Measurements from ENCODE around the gene PPP2R2C.
A peak's percentile ranks its signal among the peaks of the same experiment; 100 is the strongest.

Gene PPP2R2C

DNA sequence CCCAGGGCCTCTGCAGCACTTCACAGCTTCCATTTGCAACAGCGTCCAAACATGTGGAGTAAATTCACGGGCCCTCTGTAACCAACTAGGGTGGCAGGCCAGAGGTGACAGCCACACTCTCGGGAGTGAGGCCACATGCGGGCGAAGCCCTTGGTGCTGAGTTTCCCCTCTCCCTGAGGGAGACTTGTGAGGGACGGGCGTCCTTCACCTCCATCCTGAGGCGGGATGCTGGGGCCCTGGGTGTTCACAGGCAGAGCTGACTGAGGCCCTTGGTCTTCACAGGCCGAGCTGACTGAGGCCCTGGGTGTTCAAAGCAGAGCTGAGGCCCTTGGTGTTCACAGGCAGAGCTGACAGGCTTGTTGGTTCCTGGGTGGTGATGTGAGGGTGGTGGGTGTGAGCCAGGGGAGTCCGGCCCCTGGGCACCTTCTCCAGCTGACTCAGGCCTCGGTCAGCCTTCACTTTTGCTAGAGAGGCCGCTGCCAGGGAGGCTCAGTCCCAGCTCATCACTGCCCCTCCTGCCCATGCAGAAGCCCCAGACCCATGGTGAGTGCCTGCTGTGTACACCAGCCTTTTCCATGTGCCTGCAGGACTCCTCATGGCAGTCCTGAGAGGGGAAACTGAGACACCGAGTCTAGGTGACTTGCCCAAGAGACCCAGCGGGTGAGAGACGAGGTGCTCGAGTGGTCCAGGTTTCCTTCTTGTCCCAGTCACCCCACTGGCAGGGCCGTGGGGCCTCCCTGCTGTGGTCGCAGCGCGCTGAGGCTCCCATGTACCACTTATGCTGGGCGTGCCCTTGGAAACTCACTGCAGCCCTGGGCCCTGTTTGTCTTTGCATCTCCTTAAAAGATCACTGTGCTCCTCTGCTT is 194.2 kb downstream of the PPP2R2C start:
- H3K36me3 ChIP-seq (ENCODE audit: insufficient read depth, low read length): no peaks in the 10 kb centered on the region
- H3K79me2 ChIP-seq (ENCODE audit: insufficient read depth, low read length): no peaks in the 10 kb centered on the region
- H2AFZ ChIP-seq (ENCODE audit: low read length): no peak overlapping the region
- peak overlapping the region; percentile 30 for H3K9ac ChIP-seq (ENCODE audit: low read depth, low read length, poor library complexity, severe bottlenecking)
- no peaks in the 10 kb centered on the region for H3F3A ChIP-seq (ENCODE audit: low read depth)
- no peaks in the 10 kb centered on the region for H3K9me2 ChIP-seq (replicated peaks; ENCODE audit: low read depth, low read length)
- no peaks in the 10 kb centered on the region for H3K27me3 ChIP-seq (ENCODE audit: insufficient read depth, low read length, poor library complexity, severe bottlenecking)
- no peaks in the 10 kb centered on the region for H3K9me3 ChIP-seq (ENCODE audit: insufficient read depth, low read depth, low read length)
- no peak for TF ChIP-seq EZH2phosphoT487 (IDR thresholded peaks at IDR 0.05; ENCODE audit: borderline replicate concordance)
- TF ChIP-seq, protein P1, sequence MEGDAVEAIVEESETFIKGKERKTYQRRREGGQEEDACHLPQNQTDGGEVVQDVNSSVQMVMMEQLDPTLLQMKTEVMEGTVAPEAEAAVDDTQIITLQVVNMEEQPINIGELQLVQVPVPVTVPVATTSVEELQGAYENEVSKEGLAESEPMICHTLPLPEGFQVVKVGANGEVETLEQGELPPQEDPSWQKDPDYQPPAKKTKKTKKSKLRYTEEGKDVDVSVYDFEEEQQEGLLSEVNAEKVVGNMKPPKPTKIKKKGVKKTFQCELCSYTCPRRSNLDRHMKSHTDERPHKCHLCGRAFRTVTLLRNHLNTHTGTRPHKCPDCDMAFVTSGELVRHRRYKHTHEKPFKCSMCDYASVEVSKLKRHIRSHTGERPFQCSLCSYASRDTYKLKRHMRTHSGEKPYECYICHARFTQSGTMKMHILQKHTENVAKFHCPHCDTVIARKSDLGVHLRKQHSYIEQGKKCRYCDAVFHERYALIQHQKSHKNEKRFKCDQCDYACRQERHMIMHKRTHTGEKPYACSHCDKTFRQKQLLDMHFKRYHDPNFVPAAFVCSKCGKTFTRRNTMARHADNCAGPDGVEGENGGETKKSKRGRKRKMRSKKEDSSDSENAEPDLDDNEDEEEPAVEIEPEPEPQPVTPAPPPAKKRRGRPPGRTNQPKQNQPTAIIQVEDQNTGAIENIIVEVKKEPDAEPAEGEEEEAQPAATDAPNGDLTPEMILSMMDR (conservative IDR thresholded peaks at IDR 0.05; ENCODE audit: low read length): no peak
- peaks cover 14% of the 10 kb centered on the region for H4K20me1 ChIP-seq (ENCODE audit: insufficient read depth, low read length, poor library complexity, severe bottlenecking)
- H3K4me3 ChIP-seq (ENCODE audit: low read length, poor library complexity, severe bottlenecking): peak overlapping the region; percentile 49
- H3K4me1 ChIP-seq (ENCODE audit: insufficient read depth, low read length, poor library complexity, severe bottlenecking): peaks cover 27% of the 10 kb centered on the region
- H3K4me2 ChIP-seq (ENCODE audit: low read depth, low read length, poor library complexity, severe bottlenecking): peak overlapping the region; percentile 74

DNA sequence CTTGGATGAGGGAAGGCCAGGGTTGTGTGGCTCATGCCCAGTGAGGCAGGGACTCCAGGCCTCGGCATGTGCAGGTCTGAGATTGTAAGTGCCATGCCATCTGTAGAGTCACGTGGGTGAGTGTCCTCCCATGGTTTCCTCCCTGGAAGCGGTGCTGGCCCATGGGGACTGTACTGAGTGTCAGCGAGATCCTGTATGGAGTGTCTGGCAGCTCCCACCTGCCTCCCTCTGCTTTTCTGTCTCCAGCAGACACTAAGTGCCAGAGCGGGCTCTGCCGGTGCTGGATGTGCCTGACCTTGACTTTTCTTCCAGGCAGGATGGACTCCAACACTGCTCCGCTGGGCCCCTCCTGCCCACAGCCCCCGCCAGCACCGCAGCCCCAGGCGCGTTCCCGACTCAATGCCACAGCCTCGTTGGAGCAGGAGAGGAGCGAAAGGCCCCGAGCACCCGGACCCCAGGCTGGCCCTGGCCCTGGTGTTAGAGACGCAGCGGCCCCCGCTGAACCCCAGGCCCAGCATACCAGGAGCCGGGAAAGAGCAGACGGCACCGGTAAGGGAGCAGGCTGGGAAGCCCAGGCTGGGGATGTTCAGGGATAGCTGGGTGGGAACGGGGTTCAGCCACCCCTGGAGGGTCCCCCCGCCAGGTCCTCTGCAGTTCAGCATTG is 195.1 kb downstream of the PPP2R2C start:
- Histone ChIP-seq H3K27me3 (ENCODE audit: insufficient read depth, low read length, poor library complexity, severe bottlenecking) (no peaks in the 10 kb centered on the region), H3K9ac (ENCODE audit: low read depth, low read length, poor library complexity, severe bottlenecking) (no peak overlapping the region), H4K20me1 (ENCODE audit: insufficient read depth, low read length, poor library complexity, severe bottlenecking) (peaks cover 14% of the 10 kb centered on the region), H2AFZ (ENCODE audit: low read length) (no peak overlapping the region), H3K36me3 (ENCODE audit: insufficient read depth, low read length) (no peaks in the 10 kb centered on the region), H3K4me3 (ENCODE audit: low read length, poor library complexity, severe bottlenecking) (no peak overlapping the region), H3K4me2 (ENCODE audit: low read depth, low read length, poor library complexity, severe bottlenecking) (no peak overlapping the region), H3K9me2 (replicated peaks; ENCODE audit: low read depth, low read length) (no peaks in the 10 kb centered on the region), H3K9me3 (ENCODE audit: insufficient read depth, low read depth, low read length) (no peaks in the 10 kb centered on the region), H3K79me2 (ENCODE audit: insufficient read depth, low read length) (no peaks in the 10 kb centered on the region), H3K4me1 (ENCODE audit: insufficient read depth, low read length, poor library complexity, severe bottlenecking) (peaks cover 27% of the 10 kb centered on the region), H3F3A (ENCODE audit: low read depth) (no peaks in the 10 kb centered on the region)
- TF ChIP-seq, protein P1 (conservative IDR thresholded peaks at IDR 0.05; ENCODE audit: low read length): no peak
- no peak for TF ChIP-seq EZH2phosphoT487 (IDR thresholded peaks at IDR 0.05; ENCODE audit: borderline replicate concordance)

DNA sequence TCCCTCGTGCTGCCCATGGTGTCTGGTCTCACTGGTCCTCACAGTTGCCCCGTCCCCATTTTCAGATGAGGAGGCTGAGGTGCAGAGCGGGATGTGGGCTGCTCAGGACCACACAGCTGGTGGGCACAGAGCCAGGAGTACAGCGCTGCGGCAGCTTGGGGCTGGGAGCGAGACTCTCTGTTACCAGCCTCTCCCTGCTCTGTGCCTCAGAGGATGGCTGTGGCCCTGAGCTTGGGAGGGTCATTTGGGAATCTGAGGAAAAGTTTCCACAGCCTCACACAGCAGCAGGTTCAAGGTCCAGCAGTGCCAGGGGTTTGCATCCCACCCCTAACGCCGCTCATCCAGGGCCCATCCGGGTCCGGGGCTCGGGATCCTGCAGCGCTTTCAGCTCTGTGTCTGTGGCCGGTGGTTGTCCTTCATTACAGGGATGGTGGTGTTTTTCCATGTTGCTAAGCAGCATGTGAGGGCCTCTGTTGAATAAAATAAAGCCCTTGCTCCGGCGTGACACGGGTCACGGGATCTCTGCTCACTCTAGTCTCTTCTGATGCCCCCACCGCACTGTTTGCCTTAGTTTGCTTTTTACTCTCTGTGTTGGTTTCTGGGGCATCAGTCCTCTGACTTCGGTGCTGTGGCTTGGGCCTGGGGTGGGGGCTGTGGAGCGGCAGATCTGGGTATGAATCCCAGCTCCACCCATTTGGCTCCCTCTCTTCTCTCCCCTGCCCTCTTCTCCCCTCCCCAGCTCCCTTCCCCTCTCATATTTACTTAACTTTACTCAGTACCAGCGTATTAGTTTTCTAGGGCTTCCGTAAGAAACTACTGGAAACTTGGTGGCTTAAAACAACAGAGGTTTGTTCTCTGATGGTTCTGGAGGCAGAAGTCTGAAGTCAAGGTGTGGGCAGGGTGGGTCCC is 196.3 kb downstream of the PPP2R2C start:
- no peak overlapping the region for H2AFZ ChIP-seq (ENCODE audit: low read length)
- TF ChIP-seq, protein P1 (conservative IDR thresholded peaks at IDR 0.05; ENCODE audit: low read length): no peak
- TF ChIP-seq EZH2phosphoT487 (IDR thresholded peaks at IDR 0.05; ENCODE audit: borderline replicate concordance): no peak
- peaks cover 13% of the 10 kb centered on the region for H4K20me1 ChIP-seq (ENCODE audit: insufficient read depth, low read length, poor library complexity, severe bottlenecking)
- H3K4me1 ChIP-seq (ENCODE audit: insufficient read depth, low read length, poor library complexity, severe bottlenecking): peaks cover 30% of the 10 kb centered on the region
- no peak overlapping the region for H3K4me2 ChIP-seq (ENCODE audit: low read depth, low read length, poor library complexity, severe bottlenecking)
- H3K36me3 ChIP-seq (ENCODE audit: insufficient read depth, low read length): no peaks in the 10 kb centered on the region
- H3K9ac ChIP-seq (ENCODE audit: low read depth, low read length, poor library complexity, severe bottlenecking): no peak overlapping the region
- no peaks in the 10 kb centered on the region for H3K27me3 ChIP-seq (ENCODE audit: insufficient read depth, low read length, poor library complexity, severe bottlenecking)
- H3K9me2 ChIP-seq (replicated peaks; ENCODE audit: low read depth, low read length): no peaks in the 10 kb centered on the region
- no peaks in the 10 kb centered on the region for H3K9me3 ChIP-seq (ENCODE audit: insufficient read depth, low read depth, low read length)
- H3K79me2 ChIP-seq (ENCODE audit: insufficient read depth, low read length): no peaks in the 10 kb centered on the region
- no peak overlapping the region for H3K4me3 ChIP-seq (ENCODE audit: low read length, poor library complexity, severe bottlenecking)
- no peaks in the 10 kb centered on the region for H3F3A ChIP-seq (ENCODE audit: low read depth)
